GM12874 (cell line): ENCODE measurements around the gene LRIG1.

Source experiments
- CTCF ChIP-seq: IDR thresholded peaks from 2 replicates; pipeline ENCODE4 v1.5.1; 2011; ENCODE audit warnings: low read depth, mild to moderate bottlenecking, control low read depth, low read length, moderate library complexity; ENCODE audit not compliant: insufficient read depth

The LRIG1 gene

GRCh38 chr3:66473181-66473580, 27.6 kb downstream of the LRIG1 start:
- TF ChIP-seq CTCF, result no peak

GRCh38 chr3:66472313-66473134, 28.3 kb downstream of the LRIG1 start:
- TF ChIP-seq CTCF, result no peak

GRCh38 chr3:66470956-66471686, 29.7 kb downstream of the LRIG1 start:
- no peak for TF ChIP-seq CTCF

GRCh38 chr3:66470285-66470684, 30.5 kb downstream of the LRIG1 start:
- no peak for TF ChIP-seq CTCF

- no peak for TF ChIP-seq CTCF
Observed at GRCh38 chr3:66469220-66469640, 31.6 kb downstream of the LRIG1 start.

- no peak for TF ChIP-seq CTCF
Observed at GRCh38 chr3:66467996-66468735, 32.7 kb downstream of the LRIG1 start.
